Measurements from ENCODE around the gene PTPN18.
"Not testable (repeated sequence)": the region's sequence is repeated elsewhere in the genome, so short reads cannot be mapped to it uniquely, and the experiment has no call there.

Gene PTPN18

DNA sequence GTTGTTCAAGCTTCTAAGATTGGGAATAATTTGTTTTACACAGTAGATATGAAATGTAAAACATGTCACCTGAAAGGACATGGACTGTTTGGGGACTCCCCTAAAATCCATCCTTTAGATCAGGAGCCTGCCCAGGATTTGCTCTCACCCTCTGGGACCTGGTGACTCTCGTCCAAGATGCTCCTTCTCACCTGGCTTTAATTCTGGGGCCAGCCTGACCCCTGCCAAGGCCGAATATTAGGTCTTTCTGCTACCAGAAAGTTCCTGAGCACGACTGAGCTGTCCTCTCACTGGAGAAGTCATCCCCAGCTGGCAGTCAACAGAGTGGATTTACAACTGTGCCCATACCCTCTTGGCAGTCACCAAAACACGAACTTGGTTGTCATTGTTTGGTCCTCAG, 25.3 kb downstream of the PTPN18 start:
- no peak for DNase-seq (ENCODE audit: low read depth)

DNA sequence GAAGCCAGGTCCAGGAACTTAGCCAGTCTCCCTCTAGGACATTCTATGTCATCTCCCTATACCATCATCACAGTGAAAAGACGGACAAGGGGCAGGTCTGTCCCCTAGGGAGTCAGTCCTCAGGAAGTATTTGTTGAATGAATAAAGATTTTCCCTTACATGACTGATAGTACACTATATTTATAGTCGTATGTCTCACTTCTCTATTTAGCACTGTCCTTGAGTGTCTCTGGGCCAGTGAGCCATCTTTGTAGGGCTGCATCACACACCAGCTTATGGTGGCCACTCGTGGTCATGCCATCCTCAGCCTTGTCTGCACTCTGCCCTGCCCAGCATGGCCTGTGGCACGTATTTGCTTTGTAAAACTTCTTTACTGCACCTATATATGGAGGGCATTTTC, 25.8 kb downstream of the PTPN18 start:
- DNase-seq (ENCODE audit: low read depth): no peak

DNA sequence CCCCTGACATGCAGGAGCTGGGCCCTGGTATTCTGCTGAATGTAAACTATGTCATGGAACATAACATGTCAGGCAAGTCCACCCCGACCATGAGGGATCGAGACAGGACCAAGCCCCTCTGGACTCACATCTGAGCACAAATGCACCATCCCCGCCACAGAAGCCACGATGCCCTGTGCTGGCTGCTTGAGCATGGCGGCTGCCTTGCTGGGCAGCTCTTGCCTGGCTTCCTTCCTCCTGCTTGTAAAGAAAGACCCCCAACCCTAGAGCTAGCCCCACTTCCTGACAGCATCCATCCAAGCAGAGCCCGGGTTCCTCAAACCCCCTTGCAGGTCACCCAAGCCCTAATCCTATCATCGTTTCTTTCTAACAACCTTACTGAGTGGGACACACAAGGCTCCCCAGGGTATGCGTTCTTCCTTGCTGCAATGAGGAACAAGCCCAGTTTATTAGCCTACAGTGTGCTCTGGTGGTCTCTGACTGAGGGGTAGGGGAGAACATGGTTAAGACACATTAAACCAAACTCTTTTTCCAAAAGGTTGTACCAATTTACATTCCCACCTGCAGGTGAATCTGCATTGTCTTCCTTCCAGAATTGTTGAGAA, 26.6 kb downstream of the PTPN18 start:
- DNase-seq (ENCODE audit: low read depth): no peak

DNA sequence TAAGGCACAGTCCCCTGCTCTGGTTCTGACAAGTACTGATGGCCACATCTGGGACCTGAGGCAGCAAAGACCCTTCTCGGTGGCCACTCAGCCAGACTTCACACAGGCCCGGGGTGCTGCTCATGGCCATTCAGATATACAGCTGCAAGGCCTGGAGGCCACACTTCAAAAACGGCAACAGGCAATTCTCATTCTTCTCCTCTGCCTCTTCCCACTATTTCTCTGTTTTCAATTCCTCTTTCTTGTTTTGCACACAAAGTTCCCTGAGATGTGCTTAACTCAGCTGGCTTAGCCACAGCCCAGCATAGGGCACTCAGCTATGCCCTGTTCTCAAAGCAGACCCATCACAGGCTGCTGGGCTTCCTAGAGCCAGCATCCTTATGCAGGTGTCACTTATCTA, 29.9 kb downstream of the PTPN18 start:
- no peak for DNase-seq (ENCODE audit: low read depth)

DNA sequence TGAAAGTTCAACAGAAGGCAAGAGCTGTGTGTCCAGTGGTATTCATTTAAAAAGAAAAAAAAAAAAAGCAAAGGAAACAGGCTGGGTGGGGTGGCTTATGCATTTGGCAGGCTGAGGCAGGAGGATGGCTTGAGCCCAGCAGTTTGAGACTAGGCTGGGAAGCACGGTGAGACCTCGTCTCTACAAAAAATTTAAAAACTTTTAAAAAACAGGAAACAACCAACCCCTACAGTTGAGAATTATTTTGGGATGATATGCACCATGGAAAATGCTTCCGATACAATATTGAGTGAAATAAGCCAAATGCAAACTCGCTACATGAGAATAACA, 31.2 kb downstream of the PTPN18 start:
- DNase-seq (ENCODE audit: low read depth): no peak

- no peak for DNase-seq (ENCODE audit: low read depth)
Measured at GRCh38 chr2:130387804-130388203, 31.9 kb downstream of the PTPN18 start.

DNA sequence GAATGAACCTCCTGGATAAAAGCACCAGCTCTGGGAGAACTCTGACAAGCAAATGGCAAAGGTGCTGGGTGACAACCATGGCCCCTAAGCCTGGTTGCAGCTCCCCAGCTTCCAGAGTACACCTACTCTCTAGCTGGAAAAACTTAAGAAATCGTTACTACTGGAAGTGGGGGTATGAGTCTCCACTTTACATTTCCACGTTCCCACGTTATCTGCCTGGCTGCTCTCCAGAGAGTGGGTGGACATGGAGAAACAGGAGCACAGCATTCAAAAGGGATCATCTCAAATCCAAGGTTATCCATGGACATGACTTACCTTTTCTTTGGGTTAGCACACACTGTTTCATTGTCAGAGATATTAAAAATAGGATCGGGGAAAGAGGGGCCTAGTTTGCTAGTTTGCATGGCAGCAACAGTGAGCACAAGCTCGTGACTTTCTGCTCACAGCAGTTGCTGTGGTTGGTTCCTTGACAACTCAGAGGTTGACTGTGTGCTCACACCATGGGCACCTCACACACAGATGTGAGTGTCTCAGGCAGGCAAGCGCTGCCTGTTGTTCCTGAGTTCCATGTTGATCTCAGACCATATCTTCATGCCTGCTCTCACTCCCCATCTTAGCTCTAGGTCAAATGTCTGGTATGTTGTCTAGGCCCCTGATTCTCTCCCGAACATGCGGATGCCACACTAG, 32.5 kb downstream of the PTPN18 start:
- DNase-seq (ENCODE audit: low read depth): no peak

GRCh38 chr2:130389358-130389757, 33.5 kb downstream of the PTPN18 start:
- no peak for DNase-seq (ENCODE audit: low read depth)

DNA sequence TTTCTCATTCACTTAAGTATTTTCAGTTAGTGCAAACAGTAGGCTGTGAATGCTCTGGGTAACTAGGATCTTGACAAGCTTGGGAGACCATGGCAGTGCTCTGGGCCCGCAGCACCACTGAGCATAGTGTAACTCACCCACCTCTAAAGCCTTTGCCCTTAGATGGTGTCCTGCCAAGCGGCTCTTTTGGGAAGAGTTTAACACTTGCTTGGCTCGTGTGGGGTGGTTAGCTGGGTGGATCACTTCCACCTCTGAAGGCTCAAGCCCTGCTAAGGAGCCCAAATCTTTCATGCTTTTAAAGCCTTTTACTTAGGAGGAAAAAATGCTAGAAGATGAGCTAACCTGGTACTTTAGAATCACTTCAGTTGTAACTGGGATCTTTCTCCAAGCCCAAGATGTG, 33.9 kb downstream of the PTPN18 start:
- DNase-seq (ENCODE audit: low read depth): no peak

- no peak for DNase-seq (ENCODE audit: low read depth)
Measured at GRCh38 chr2:130390460-130391057, 34.7 kb downstream of the PTPN18 start.

DNA sequence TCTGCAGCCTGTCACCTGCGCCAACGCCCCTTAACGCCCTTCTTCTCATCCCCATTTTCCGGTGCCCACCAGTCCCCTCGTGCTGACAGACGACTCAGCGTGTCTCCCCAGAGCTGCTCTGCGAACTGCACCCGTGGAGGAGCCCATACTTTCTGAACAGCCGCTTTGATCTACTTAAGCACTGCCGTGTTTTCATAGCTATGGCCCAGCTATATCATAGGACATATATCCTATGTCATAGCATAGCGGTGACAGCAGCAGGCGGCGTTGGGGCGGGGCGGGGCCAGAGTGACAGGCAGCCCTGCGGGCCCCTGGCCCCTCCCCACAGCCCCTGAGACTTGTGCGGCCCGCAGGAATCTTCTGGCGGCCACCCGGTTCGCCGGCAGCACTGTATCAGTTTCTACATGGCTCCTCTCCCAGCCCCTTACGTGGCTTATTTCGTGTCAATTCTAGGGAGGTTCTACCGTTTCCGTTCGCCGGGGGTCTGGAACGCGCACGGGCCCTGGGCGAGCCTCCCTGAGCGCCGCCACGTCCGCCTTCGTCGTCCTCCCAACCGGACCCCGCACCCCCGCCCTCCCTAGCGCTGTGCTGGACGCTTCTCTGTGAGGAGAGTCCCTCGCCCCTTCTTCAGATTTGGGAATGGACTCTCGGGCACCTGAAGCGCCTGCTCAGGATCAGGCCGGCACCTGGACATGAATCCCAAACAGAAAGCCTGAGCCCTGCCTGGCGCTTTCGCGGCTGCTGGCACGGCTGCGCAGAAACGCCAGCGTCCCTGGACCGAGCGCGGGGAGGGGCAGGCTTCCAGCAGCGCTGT, 35.4 kb downstream of the PTPN18 start:
- DNase-seq (ENCODE audit: low read depth): peak; percentile 60

DNA sequence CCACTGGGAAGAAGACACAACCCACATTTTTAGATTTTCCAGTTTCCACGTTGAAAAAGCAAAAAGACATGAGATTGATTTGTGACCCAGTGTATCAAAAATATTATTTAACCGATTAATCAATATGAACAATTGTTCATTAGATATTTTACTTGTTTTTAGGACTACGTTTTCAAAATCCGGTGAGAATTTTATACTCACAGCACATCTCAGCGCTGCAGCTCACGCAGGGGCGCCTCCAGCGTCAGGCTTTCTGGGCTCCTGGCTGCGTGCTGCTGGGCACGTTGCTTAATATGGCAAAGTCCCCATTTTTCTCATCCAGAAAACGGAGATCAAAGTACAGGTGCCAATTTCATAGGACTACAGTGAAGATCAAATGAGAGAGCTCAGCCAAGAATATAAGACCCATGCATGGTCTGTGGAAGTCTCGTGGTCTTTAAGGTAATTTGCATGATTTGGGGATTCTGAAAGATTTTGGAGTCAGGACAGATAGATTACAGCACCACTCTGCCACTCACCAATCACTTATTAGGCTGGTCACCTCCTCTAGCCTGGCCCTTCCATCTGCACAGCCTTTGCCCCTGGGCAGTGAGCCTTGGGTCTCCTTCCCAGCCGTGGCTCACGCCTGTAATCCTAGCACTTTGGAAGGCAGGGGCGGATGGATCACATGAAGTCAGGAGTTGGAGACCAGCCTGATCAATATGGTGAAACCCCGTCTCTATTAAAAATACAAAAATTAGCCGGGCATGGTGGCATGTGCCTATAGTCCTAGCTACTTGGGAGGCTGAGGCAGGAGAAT, 36.2 kb downstream of the PTPN18 start:
- no peak for DNase-seq (ENCODE audit: low read depth)

GRCh38 chr2:130393318-130393910, 37.6 kb downstream of the PTPN18 start:
- DNase-seq (ENCODE audit: low read depth): no peak

- DNase-seq (ENCODE audit: low read depth): not testable (repeated sequence)
Measured at GRCh38 chr2:130406280-130406679, 50.4 kb downstream of the PTPN18 start.

DNA sequence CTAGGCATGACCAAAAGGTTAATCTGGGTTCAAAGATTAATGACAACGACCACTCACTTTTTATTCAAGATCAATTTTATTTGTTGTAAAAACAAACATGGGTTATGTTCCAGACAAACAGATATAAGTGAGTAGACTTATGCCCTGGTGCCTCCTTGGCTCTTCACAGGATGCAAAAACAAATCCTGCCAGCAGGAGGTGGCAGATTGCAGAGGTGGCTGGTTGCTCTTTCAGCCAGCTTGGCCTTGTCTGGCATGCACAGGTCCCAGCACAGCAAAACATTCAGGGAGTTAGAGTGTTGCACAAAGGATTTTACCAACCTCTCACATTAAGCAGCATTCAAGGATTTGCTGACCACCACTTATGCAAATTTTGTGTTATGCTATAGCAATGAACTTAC, 60.8 kb downstream of the PTPN18 start:
- DNase-seq (ENCODE audit: low read depth): not testable (repeated sequence)

DNA sequence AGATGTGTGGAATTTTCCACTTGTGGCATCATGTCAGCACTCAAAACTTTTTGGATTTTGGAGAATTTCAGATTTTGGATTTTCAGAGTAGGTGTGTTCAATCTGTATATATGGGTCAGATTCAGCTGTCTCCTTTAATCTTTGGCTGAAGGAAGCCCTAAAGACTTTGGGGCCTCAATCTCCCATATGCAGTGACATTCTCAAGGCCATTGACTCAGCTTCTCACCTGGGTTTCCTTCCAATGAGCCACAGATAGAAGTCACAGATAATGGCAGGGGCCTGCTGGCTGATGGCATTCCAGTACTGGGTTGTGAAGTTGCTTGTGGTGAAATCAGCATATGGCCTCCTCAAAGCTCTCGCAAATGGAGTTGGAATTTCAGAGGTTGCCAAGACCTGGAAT, 63.0 kb downstream of the PTPN18 start:
- DNase-seq (ENCODE audit: low read depth): not testable (repeated sequence)
